Activated T-cell treated with anti-CD3 and anti-CD28 coated beads for 48 hours (primary cell): ENCODE results near the gene ADCY10.
"Not testable (repeated sequence)": the region's sequence is repeated elsewhere in the genome, so short reads cannot be mapped to it uniquely, and the experiment has no call there.

ENCODE experiments used
- DNase-seq: peaks from one replicate; pipeline ENCODE4 v3.0.0-alpha.2; 2020; ENCODE audit warnings: low read depth

The ADCY10 gene

DNA sequence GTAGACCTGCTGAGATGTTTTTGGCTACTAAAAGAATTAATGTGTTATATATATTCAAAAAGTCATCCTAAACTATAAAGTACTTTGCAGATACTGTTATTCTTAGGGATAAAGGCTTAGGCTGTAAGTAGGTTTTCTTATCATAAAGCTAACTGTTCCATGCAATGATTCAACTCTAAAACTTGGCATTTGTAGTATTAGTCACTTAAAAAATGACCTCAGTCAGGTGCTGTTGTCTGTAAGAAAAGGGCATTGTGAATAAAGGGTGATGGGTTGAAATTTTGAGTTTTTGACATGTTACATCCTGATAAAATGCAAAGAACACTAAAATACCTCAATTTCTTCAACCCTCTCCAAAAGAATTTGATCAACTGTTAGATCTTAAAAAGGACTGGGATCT, 32.9 kb downstream of the ADCY10 start:
- no peak for DNase-seq

DNA sequence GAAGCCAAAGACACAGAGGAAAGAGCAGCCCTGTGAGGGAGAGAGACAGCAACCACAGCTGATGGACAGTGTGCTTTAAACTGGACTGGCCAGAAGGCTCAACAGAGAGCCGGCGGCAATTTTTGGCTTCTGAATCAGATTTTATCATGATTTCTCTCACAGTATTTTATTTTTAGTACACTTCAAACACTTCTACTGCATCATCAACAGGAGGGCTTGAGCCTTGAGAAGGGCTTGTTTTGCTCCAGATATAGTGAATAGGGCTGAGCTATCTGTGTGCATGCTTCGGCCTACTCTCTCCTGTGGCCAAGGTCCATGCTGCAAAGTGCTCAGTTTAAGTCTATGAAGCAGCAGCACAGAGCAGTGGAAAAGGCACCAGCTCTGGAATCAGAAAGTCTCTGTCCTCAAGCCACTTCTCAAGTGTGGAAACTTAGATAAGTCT, 33.3 kb downstream of the ADCY10 start:
- DNase-seq, result no peak

DNA sequence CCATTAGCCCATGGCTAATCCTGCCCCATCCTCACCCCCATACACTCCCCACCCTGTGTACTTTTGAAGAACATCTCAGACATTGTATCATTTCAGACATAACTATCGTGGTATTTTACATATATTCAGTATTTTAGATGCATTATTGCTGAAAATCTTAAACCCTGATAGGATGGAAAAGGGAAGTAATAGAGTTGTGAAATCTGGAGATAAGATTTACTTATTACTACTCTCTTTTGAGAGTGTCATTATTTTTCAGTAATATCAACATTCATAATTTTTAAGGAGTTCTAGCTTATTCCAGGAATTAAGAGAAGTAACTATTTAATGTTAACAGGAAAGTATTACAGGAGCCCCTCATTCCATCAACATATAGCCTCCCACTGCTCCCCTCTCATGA, 34.4 kb downstream of the ADCY10 start:
- no peak for DNase-seq

DNA sequence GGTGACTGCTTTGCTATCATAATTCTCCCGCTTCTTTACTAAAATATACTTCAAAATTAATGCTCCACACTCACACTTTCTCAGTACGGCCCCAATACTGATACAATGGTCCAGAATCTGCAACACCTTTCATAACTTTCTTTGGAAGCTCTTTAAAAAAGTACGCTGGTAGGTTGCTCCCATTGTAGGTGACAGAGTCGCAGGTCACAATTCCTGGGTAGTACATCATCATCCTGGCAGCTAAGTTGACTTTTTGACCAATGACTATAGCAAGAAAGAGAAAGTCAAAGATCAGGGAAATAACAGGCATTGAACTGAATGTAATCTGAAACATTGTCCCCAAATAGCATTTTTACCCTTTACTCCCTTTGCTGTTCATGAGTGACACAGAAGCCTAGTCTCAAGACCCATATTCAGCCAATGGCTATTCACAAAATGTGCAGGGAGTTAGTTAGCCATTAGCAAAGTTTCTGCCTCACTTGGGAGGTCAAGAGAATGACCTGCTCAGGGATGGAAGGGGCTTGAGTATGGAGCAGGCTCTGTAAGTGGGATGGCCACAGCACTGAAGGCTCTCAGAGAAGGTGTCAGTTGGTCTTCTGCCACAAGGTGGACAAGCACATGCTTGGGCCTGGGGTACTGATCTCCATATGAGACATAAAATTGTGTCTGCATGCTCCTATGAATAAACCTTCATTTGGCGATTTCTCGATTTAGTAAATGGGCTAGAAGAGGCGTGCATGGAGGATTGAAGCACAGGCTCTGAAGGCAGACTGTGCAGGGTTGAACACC, 35.4 kb downstream of the ADCY10 start:
- DNase-seq, result no peak

DNA sequence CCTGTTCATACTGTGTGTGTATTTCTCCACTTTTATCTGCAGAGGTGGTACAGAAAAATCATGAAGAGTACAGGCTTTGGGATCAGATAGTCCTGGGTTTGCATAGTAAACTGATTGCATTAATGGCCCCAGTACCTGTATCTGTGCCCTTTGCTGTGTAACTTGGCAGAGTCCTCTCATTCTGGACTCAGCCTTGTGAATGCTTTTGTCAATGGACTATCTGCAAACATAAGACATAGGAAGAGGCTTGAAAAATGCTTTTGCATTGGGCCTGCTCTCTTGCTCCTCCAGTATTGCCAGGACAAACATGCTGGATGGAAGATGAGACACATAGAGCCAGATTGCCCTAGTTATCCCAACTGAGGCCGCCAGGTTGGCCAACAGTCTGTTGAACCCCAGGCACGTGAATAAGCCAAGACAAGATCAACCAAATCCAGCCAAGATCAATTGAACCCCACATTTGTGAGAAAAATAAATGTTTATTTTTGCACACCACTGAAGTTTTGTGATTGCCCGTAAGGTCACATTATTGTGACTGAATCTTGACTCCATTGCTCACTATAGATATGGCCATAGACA, 37.2 kb downstream of the ADCY10 start:
- DNase-seq, result no peak

DNA sequence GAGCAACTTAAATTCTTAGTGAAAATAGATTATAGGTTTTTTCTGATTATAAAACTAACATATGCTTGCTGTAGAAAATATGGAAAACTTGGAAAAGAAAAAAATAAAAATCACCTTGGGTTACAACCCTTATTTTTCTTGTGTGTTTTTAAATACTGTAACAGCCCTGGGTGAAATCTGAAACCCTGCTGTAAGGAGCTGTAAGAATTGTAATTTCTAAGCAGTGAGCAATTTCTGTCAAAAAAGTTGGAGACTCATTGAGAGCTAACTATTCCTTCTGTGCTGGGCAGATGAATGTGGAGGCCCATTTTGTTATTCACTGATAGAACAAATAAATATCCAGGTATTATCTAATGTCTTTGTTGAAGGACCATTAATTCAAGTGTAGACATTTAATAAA, 42.6 kb downstream of the ADCY10 start:
- DNase-seq, result no peak

DNA sequence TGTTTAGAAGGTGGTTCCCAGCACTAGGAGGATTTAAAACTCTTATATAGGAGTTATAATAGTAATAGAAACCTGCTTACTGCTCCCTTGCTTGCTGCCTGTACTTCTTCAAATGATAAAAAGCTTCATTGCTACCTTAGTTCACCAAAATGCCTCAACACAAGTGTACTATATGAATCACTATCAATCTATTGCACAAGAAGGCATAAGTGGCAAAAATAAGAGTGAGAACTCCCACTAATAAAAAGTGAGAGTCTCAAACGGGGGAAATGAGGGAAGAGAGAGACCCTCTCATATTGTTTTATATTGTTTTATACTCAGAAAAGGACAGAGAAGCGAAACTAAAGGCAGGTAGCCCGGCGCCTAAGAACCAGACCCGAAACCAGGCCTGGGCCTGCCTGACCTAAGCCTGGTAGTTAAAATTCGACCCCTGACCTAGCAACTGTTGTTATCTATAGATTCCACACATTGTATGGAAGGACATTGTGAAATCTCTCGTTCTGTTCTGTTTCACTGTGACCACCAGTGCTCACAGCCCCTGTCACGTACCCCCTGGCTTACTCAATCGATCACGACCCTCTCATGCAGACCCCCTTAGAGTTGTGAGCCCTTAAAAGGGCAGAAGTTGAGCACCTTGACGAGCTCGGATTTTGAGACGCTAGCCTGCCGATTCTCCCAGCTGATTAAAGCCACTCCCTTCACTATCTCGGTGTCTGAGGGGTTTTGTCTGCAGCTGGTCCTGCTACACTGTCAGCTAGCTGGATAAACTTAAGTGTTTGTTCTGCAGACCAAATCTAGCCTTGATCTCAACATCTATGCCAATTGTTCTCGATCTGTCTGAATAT, 44.6 kb downstream of the ADCY10 start:
- DNase-seq, result not testable (repeated sequence)

DNA sequence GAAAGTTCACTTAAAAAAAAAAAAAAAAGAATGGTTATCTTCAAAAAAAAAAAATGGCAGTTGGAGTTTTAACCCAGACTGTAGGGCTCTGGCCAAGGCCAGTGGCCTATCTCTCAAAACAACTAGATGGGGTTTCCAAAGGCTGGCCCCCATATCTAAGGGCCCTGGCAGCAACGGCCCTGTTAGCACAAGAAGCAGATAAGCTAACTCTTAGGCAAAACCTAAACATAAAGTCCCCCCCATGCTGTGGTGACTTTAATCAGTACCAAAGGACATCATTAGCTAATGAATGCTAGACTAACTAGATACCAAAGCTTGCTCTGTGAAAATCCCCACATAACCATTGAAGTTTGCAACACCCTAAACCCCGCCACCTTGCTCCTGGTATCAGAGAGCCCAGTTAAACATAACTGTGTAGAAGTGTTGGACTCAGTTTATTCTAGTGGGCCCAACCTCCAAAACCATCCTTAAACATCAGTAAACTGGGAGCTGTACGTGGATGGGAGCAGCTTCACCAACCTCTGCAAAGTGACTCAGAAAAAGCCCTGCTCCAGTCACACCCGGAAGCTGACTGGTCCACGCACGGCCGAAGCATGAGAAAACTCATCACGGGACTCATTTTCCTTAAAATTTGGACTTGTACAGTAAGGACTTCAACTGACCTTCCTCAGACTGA, 47.1 kb downstream of the ADCY10 start:
- DNase-seq, result not testable (repeated sequence)

DNA sequence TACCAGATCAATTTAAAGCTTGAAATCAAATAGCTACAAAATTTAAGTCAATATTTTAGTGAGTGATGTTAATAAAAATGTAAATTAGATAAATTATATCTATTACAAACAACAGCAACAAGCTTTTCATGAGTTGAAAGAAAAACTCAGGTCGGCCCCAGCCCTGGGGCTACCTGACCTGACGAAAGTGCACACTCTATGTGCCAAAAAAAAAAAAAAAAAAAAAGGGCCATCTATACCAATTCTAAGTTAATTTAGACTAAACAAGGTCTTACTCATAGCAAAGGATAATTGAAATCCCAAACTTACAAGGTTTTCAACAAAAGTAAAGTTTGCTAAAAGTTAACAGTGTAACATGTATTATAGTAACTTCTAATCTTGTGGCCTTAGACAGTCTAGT, 47.6 kb downstream of the ADCY10 start:
- not testable (repeated sequence) for DNase-seq

DNA sequence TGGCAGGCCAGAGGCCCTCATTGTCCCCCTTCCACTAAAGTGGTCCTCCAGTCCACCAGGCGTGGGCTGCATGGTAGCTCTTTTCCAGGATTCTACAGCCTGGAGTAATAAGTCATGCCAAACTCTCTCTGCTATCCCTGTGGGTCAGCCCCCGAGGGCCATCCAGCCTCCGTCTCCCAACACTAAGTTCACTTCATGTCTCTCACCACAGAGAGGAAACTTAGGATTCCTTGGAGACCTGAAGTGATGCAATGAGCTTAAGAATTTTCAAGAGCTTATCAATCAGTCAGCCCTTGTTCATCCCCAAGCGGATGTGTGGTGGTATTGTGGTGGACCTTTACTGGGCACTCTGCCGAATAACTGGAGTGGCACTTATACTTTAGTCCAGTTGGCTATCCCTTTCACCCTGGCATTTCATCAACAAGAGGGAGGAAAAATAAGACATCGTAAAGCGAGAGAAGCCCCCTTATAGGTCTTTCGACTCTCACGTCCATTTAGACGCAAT, 48.1 kb downstream of the ADCY10 start:
- not testable (repeated sequence) for DNase-seq

DNA sequence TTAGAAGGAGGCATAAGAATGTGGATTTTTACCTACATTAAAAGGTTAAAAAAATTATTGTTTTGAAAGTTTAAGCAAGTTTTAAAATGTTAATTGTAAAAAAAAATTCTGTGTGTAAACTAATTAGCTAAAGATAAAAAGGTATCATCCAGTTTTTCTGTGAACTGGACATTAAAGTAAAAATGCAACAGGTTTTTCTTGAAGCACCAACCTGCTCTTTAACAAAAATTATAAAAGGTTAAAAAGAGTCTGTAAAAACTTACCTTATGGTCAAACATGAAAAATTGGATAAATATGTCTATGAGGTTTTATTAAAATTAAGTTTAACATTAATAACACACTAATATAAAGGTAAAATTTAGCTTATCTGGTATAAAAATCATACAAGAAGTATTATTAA, 48.7 kb downstream of the ADCY10 start:
- DNase-seq, result not testable (repeated sequence)

DNA sequence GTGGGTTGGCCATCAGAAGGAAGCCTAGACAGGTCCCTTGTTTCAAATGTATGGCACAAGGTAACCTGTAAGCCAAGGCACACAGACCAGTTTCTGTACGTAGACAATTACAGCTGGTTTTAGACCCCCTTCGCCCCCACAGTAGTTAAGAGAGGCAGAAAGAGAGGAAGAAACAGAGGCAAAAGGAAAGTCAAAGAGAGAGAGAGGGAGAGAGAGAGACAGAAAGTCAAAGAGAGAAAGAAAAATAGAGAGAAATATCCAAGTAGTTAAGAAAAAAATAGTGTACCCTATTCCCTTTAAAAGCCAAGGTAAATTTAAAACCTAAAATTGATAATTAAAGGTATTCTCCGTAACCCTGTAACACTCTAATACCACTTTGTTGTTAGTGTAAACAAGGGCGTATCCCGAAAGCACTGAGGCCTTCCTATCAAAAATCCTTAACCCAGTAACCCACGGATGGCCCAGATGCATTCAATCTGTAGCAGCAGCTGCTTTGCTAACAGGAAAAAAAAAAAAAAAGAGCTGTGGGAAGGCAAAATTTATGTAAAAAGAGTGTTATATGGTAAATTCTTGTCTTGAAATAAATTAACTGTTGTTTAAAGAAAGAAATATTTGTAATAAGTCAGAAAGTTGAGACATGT, 49.4 kb downstream of the ADCY10 start:
- no peak for DNase-seq

DNA sequence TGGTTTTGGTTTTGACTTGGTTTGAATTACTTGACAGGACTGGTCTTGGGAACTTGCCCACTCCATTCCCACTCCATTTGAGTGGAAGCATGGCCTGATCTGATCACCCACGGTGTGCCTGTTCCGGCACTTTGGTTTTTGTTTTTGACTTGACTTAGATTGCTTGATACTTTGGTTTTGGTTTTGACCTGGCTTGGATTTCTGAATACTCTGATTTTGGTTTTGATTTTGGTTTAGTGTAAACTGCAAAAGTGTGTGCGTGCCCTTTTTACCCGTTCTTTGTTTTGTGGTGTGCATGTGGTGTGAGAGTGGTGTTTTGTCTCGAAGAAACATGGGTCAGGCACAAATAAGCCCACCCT, 50.0 kb downstream of the ADCY10 start:
- no peak for DNase-seq

DNA sequence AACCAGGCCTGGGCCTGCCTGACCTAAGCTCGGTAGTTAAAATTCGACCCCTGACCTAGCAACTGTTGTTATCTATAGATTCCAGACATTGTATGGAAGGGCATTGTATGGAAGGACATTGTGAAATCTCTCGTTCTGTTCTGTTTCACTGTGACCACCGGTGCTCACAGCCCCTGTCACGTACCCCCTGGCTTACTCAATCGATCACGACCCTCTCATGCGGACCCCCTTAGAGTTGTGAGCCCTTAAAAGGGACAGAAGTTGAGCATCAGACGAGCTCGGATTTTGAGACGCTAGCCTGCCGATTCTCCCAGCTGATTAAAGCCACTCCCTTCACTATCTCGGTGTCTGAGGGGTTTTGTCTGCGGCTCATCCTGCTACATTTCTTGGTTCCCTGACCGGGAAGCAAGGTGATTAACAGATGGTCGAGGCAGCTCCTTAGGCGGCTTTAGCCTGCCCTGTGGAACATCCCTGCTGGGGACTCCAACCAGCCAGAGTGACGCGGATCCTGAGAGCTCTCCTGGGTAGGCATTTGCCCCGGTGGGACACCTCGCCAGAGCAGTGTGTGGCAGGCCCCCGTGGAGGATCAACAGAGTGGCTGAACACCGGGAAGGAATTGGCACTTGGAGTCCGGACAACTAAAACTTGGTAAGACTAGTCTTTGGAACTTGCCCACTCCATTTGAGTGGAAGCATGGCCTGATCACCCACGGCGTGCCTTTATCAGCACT, 50.6 kb downstream of the ADCY10 start:
- not testable (repeated sequence) for DNase-seq

DNA sequence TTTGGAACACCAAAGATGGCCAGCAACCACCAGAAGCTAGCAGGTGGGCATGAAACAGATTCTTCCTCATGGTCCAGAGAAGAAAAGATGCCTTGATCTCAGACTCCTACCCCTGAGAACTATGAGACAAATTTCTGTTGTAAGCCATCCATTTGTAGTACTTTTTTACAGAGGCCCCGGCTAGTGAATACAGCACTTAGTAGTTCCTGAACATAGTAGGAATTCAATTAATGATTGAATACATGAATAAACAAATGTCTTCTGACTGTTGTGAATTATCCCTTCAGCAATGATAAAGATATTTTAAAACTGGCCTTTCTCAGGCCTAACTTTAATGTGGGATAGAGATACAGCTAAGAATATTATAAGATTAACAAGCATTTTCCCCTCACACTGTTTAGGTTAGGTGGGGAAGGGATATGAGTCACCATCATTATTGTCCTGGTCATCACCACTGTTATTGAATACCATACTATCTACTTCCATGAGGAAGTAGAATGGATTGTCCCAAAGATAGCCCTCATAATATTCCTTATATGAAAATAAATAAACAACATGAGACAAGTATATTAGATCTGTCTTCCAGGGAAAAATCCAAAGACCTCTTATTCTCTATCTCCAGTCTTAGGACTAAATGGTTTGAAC, 51.4 kb downstream of the ADCY10 start:
- DNase-seq, result no peak

DNA sequence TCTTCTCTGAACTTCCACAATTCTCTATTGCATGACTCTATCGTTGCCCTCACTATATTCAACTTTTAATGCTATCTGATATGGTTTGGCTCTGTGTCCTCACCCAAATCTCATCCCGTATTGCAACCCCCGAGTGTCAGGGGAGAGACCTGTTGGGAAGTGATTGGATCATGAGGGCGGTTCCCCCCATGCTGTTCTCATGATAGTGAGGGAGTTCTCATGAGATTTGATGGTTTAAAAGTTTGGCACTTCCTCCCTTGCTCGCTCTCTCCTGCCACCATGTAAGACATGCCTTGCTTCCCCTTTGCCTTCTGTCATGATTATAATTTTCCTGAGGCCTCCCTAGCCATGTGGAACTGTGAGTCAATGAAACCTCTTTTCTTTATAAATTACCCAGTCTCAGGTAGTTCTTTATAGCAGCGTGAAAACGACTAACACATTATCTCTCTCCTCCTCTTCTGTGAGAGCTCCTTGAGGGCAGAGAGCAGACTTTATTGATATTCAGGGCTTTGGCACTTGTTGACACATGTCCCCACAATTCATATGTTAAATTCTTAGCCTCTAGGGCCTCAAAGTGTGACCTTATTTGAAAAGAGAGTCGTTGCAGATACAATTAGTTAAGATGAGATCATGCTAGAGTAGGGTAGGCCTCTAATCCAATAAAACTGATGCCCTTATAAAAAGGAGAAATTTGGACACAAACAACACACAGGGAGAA, 52.1 kb downstream of the ADCY10 start:
- no peak for DNase-seq

DNA sequence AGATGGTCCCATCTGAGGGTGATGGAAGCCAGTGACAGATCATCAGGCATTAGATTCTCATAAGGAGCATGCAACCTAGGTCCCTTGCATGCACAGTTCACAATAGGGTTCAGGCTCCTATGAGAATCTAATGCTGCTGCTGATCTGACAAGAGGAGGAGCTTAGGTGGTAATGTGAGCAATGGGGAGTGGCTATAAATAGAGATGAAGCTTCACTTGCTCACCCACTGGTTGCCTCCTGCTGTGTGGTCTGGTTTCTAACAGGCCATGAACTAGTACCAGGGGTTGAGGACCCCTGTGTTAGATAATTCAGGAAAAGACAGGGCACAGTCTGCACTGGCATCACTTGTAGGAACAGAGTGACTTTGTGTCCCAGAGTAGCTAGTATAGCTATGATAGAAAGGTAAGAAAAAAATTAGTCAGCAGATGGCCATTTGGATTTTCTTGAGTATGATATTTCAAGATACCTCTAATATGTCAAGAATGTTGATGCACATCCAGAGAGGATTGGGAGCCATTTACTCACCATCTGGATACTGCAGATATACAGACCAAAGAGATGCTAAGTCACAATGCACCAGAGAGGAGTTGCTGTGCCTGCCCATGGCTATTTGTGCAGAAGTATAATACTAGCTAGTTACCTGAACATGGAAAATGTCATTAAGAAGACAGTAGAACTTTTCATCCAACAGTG, 53.6 kb downstream of the ADCY10 start:
- no peak for DNase-seq

DNA sequence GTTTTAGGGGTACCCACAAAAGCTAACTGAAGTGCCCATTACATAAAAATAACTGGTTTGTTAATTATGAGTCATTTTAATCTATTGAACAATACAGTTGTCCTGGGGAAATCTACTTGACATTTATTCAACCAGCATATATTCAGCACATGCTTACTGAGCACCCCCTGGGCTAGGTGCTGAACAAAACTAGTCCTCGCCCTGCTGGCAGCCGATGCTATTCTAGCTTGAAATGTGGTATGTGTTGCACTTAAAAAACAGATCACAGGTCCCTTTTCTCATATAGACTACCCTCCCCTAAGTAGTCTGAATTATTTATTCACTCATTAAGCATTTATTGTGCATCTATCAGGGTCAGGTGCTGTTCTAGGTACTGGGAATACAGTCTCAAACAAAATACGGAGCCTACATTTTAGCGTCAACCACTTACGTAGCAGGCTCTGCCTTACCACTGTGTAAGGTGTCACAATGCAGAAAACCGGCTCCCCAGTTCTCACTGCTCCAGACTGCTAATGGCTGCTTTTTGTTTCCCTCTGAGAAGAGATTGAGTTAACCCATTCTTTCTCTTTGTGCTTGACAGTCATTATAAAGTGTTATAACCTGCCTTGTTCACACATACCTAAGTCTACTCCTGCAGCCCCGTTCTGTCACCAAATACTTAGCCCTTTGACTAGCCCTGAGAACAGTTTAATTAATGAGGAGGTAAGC, 57.1 kb downstream of the ADCY10 start:
- no peak for DNase-seq

DNA sequence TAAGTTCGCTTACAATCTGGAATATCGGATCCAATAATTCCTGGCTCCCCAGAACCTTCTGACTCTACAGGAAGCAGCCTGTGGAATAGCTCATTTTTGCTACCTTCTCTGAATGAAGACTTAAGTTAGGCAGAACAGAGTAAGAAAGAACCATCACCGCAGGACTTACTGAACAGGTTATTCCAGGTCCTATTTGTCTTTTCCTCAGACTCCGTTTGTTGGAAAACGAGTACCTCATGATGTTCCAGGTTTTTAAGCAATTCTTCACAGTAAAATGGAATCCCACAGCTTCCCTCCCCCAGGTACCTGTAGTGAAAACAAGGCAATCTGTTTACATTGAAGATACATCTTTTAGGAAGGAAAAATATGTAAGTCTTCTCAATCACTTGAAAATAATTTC, 59.8 kb downstream of the ADCY10 start:
- DNase-seq, result no peak
